ENCODE measurements around the gene SKIC2. TPM values are rescaled to one million over a fixed set of nuclear protein-coding genes. Genes with fewer than 3 reads are reported as not detected.

Gene SKIC2
- total and polyA plus RNA-seq, 2 of the 8 experiments (the other 6 are each of a cell fraction or from before 2014, with no cell fraction given), result 42.1 to 59.7 TPM

DNA sequence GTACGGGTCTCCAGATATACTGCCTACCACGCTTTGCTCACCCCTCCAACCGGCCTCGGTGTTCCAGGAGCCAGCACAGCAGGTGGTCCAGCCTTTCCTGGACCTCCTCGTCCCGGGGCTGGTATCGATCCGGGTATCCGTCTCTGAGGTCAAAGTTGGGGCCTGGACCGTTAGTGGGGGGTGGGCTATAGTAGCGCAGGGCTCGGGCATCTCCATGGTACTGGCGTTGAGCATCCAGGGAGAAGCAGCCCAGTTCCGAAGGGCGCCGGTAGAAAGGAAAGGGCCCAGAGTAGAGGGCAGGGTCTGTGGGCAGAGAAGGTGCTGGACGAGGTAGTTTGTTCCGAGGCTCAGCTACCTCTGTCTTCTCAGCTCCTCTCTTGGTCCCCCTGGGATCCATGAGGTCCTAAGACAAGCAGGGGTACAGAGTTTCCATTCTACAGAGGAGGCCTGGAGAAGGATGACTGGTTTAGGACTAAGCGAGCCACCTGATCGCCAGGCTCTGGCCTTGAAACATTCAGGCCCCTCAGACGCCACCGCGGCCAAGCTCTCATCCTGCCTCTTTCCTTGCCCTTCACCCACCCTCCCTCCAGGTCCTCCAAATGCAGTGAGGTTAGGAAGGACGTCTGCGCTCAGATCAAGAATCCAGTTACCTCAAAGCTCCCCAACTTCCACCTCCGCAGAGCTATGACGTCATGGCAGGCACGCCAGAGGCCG lies 12.5 kb downstream of the SKIC2 start (continued):
- TF ChIP-seq, protein P1, sequence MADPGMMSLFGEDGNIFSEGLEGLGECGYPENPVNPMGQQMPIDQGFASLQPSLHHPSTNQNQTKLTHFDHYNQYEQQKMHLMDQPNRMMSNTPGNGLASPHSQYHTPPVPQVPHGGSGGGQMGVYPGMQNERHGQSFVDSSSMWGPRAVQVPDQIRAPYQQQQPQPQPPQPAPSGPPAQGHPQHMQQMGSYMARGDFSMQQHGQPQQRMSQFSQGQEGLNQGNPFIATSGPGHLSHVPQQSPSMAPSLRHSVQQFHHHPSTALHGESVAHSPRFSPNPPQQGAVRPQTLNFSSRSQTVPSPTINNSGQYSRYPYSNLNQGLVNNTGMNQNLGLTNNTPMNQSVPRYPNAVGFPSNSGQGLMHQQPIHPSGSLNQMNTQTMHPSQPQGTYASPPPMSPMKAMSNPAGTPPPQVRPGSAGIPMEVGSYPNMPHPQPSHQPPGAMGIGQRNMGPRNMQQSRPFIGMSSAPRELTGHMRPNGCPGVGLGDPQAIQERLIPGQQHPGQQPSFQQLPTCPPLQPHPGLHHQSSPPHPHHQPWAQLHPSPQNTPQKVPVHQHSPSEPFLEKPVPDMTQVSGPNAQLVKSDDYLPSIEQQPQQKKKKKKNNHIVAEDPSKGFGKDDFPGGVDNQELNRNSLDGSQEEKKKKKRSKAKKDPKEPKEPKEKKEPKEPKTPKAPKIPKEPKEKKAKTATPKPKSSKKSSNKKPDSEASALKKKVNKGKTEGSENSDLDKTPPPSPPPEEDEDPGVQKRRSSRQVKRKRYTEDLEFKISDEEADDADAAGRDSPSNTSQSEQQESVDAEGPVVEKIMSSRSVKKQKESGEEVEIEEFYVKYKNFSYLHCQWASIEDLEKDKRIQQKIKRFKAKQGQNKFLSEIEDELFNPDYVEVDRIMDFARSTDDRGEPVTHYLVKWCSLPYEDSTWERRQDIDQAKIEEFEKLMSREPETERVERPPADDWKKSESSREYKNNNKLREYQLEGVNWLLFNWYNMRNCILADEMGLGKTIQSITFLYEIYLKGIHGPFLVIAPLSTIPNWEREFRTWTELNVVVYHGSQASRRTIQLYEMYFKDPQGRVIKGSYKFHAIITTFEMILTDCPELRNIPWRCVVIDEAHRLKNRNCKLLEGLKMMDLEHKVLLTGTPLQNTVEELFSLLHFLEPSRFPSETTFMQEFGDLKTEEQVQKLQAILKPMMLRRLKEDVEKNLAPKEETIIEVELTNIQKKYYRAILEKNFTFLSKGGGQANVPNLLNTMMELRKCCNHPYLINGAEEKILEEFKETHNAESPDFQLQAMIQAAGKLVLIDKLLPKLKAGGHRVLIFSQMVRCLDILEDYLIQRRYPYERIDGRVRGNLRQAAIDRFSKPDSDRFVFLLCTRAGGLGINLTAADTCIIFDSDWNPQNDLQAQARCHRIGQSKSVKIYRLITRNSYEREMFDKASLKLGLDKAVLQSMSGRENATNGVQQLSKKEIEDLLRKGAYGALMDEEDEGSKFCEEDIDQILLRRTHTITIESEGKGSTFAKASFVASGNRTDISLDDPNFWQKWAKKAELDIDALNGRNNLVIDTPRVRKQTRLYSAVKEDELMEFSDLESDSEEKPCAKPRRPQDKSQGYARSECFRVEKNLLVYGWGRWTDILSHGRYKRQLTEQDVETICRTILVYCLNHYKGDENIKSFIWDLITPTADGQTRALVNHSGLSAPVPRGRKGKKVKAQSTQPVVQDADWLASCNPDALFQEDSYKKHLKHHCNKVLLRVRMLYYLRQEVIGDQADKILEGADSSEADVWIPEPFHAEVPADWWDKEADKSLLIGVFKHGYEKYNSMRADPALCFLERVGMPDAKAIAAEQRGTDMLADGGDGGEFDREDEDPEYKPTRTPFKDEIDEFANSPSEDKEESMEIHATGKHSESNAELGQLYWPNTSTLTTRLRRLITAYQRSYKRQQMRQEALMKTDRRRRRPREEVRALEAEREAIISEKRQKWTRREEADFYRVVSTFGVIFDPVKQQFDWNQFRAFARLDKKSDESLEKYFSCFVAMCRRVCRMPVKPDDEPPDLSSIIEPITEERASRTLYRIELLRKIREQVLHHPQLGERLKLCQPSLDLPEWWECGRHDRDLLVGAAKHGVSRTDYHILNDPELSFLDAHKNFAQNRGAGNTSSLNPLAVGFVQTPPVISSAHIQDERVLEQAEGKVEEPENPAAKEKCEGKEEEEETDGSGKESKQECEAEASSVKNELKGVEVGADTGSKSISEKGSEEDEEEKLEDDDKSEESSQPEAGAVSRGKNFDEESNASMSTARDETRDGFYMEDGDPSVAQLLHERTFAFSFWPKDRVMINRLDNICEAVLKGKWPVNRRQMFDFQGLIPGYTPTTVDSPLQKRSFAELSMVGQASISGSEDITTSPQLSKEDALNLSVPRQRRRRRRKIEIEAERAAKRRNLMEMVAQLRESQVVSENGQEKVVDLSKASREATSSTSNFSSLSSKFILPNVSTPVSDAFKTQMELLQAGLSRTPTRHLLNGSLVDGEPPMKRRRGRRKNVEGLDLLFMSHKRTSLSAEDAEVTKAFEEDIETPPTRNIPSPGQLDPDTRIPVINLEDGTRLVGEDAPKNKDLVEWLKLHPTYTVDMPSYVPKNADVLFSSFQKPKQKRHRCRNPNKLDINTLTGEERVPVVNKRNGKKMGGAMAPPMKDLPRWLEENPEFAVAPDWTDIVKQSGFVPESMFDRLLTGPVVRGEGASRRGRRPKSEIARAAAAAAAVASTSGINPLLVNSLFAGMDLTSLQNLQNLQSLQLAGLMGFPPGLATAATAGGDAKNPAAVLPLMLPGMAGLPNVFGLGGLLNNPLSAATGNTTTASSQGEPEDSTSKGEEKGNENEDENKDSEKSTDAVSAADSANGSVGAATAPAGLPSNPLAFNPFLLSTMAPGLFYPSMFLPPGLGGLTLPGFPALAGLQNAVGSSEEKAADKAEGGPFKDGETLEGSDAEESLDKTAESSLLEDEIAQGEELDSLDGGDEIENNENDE (IDR thresholded peaks at IDR 0.05; ENCODE audit: insufficient replicate concordance, low read length), result no peak
- TF ChIP-seq POU5F1 (IDR thresholded peaks at IDR 0.05; ENCODE audit: low read depth, low read length) (no peak), JUN (IDR thresholded peaks at IDR 0.05; ENCODE audit: low read depth, low read length) (peak; percentile 53; the same call in 1 of the 2 replicates), TBP (IDR thresholded peaks at IDR 0.05; ENCODE audit: low read depth, low read length) (no peak), SP4 (IDR thresholded peaks at IDR 0.05; ENCODE audit: low read length) (no peak), KDM4A (IDR thresholded peaks at IDR 0.05; ENCODE audit: low read depth, low read length, severe bottlenecking) (no peak), KDM1A (IDR thresholded peaks at IDR 0.05; ENCODE audit: borderline replicate concordance, low read length) (no peak), POLR2A (IDR thresholded peaks at IDR 0.05; ENCODE audit: control extremely low read depth in 1 of 2, low read depth in 2 of 2, low read length in 2 of 2) (no peak; a peak in 1 of 3 replicates), SP2 (IDR thresholded peaks at IDR 0.05; ENCODE audit: low read length) (no peak), TCF12 (IDR thresholded peaks at IDR 0.05; ENCODE audit: low read depth, low read length) (no peak)
